Measurements from ENCODE around the gene C17orf100.

C17orf100 gene

DNA sequence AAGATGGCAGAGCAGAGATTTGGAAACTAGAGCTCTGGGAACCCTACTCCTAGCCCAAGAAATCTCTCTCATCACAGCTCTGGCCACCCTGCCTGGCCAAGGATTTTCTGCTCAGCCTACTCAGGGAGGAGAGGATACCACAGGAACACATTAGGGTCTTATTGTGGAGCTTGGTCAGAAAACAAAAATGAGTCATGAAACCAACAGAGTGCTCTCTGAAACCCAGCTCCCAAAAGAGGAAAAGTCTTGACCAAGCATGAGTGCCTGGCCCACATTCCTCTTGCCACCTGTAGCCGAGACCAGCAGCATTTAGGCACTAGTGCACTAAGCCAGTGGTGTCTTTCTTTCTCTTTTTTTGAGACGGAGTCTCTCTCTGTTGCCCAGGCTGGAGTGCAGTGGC is 43.5 kb downstream of the C17orf100 start:
- DNase-seq, result no peak

DNA sequence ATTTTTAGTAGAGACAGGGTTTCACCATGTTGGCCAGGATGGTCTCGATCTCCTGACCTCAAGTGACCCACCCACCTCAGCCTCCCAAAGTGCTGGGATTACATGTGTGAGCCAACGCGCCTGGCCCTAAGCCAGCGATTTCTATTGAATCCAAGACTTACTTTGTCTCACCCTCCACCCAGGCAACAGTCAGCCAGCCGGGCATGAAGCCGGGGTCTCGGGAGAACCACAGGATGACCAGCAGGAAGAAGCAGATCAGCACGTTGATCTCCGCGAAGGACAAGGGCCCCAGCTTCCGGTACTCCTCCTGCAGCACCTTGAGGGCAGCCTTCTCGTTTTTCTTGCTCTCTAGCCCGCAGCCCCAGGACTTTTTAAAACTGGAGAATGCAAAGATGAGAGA is 44.0 kb downstream of the C17orf100 start:
- no peak for DNase-seq

DNA sequence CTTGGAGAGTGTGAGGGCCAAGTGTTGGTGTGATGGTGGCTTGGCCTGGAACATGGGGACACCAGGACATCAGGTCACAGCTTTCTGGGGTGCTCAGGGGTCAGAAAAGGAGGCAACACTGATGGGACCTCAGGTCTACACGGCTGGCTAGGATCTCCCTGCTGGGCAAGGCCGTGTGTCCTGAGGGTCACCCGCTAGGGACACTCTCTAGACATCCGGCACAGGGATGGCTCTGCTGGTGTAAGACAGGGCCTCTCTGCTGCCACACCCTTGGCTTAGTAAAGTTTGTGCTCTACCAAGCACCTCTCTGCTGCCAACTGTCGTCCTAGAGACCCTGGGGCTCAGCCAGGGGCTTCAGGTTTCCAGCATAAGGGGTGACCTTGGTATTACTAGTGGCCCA is 45.3 kb downstream of the C17orf100 start:
- no peak for DNase-seq

DNA sequence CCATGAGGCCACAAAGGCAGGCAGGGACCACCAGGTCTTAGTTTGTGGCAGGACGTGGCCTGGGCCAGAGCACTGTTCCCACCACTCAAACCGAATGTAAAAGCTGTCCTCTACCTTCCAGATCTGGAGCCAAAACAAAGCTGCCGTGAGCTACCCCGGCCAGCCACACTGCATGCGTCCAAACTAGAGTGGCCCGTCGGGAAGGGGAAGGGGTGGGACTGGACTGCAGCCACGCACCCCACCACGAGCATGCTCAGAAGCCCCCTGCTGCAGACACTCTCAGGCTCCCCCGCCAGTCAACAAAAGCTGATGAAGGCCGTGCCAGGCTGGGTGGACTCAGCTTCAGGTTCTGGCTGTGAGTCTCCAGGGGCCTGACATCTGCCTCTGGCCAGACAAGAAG is 46.4 kb downstream of the C17orf100 start:
- DNase-seq, result no peak

DNA sequence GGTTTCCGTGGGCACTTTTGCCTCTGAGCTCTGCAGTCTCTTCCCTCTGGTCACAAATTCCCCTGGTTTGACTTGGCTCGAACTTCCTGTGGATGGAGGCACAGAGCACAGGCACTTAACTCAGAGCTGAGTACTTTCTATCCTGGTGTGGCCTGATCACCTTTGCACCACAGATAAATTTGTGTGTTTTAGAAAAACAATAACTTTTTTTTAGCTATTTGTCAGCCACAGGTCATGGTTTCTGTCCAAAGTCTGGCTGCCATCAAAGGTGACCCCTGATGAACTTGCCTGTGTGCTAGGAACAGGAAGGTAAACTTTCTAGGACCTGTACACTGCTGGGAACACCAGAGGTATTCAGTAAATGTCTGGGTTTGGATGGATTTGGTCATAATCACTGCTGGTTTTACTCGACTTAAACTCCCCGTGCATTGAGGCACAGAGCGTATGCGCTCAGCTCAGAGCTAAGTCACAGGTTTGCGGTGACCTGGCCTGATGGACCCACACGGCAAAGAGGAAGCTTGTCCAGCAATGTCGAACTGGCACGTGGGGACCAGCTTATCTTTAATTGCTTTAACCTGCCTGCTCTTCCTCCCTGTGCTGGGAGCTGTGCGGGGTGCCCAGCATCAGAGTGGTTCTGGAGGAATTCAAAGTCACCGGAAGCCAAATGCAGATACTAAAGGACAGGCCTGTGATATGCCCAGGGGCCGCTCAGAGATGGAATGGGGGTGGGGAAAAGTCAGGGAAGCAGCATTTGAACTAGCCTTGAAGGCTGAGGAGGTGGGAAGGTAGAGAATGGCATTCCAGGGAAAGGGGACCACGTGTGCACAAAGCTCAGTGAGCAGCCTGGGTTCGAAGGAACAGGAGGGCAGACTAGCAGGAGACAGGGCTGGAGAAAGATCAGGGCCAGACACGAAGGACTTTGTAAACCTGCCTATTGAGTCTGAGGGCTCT is 48.7 kb downstream of the C17orf100 start:
- no peak for DNase-seq

DNA sequence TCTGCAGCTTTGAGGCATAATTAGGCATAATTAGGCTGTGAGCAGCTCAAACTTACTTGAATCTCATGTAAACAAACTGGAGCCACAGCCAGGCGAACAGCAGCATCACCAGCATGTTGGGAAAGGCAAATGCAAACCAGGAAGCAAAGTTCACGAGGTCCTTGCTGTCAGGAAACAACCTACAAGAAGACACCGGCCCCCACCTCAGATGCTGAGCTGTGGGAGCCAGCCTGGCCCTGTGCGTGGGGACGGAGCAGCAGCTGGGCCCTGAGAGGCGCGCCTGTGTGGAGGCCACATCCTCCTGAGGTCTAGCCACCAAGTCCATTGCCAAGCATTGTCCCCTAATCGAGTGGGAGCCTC is 49.4 kb downstream of the C17orf100 start:
- no peak for DNase-seq

GRCh38 chr17:6701719-6702118 is 50.2 kb downstream of the C17orf100 start:
- DNase-seq, result peak; percentile 14

GRCh38 chr17:6702567-6703215 is 51.1 kb downstream of the C17orf100 start:
- DNase-seq, result no peak
